ENCODE results near the gene WWC1.

DNA sequence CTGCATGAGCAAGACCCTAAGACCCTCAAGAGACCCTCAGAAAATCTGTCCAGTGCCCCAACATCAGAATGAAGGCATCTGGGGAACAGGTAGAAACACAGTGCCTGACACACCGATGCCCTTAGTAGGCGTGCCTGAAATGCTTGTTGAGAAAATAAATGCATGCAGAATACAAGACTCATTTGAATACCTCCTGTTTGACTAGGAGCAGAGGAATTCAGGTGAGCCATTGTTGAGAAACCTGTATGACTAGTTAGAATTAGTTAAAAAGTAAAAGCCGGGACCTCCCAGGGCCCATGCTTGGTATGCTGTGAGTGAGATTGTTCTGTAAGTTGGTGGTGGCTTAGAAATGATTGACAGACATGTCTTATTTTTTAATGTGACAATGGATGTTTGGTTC, 55.0 kb downstream of the WWC1 start:
- TF ChIP-seq, protein P1, sequence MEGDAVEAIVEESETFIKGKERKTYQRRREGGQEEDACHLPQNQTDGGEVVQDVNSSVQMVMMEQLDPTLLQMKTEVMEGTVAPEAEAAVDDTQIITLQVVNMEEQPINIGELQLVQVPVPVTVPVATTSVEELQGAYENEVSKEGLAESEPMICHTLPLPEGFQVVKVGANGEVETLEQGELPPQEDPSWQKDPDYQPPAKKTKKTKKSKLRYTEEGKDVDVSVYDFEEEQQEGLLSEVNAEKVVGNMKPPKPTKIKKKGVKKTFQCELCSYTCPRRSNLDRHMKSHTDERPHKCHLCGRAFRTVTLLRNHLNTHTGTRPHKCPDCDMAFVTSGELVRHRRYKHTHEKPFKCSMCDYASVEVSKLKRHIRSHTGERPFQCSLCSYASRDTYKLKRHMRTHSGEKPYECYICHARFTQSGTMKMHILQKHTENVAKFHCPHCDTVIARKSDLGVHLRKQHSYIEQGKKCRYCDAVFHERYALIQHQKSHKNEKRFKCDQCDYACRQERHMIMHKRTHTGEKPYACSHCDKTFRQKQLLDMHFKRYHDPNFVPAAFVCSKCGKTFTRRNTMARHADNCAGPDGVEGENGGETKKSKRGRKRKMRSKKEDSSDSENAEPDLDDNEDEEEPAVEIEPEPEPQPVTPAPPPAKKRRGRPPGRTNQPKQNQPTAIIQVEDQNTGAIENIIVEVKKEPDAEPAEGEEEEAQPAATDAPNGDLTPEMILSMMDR (IDR thresholded peaks at IDR 0.05): no peak
- no peak for TF ChIP-seq POLR2AphosphoS5 (IDR thresholded peaks at IDR 0.05; ENCODE audit: low read depth, low read length)
- TF ChIP-seq SIN3A (IDR thresholded peaks at IDR 0.05; ENCODE audit: borderline replicate concordance, insufficient read depth, low read depth, low read length): no peak
- no peak for TF ChIP-seq TCF7L2 (IDR thresholded peaks at IDR 0.05; ENCODE audit: low read depth, low read length)

All from Panc1 (cell line).